Stimulated activated CD4-positive, alpha-beta T cell treated with anti-CD3 and anti-CD28 coated beads, Interleukin-1b, Interleukin-23, amount 100 ng/mL, for 48 hours (primary cell): ENCODE measurements around the gene HIGD1C.
"Not testable (repeated sequence)": the region's sequence is repeated elsewhere in the genome, so short reads cannot be mapped to it uniquely, and the experiment has no call there.

Source experiments
- DNase-seq: peaks from one replicate; pipeline ENCODE4 v3.0.0-alpha.2; 2020

Gene HIGD1C

GRCh38 chr12:50934371-50934851 lies 17.9 kb upstream of the HIGD1C start:
- DNase-seq: no peak

- no peak for DNase-seq
Observed at GRCh38 chr12:50934981-50935807, 17.1 kb upstream of the HIGD1C start.

- no peak for DNase-seq
Observed at GRCh38 chr12:50936821-50937530, 15.4 kb upstream of the HIGD1C start.

DNA sequence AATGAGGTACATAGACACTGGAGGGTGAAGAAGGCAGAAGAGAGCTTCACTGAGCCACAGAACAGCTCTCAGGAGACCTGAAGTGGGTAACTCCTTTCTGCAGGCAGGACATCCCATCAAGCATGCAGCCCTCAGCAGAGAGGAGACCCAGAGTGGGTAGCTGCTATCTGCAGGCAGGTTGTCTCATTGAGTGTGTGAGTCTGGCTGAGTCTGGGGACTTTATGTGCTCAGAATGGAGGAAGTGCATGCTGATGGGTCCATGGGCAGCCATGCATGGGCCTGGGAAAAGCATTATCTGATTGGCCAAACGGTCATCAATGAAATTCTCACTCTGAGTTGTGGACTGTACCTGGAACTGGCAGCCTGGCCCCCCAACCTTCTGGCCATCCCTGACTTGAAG lies 14.7 kb upstream of the HIGD1C start:
- no peak for DNase-seq

- DNase-seq: no peak
Observed at GRCh38 chr12:50947933-50948626, 4.3 kb upstream of the HIGD1C start.

DNA sequence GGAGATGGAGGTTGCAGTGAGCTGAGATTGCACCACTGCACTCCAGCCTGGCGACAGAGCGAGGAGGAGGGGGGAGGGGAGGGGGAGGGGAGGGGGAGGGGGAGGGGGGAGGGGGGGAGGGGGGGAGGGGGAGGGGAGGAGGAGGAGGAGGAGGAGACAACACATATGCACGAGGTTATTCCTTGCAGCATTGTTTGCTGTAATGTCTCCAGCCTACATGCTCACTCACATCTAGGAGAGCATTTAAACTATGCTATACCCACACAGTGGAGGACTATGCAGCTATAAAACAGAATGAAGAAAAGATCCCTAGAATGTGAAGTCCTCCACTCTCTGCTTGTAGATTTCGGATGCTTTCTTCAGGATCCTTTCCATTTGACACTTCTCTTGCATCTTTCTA lies 3.5 kb upstream of the HIGD1C start:
- DNase-seq: no peak

- no peak for DNase-seq
Observed at GRCh38 chr12:50949801-50950302, 2.5 kb upstream of the HIGD1C start.

- no peak for DNase-seq
Observed at GRCh38 chr12:50951112-50951511, 1.2 kb upstream of the HIGD1C start.

- DNase-seq: no peak
Observed at GRCh38 chr12:50953047-50953446, 703 bp downstream of the HIGD1C start.

- DNase-seq: not testable (repeated sequence)
Observed at GRCh38 chr12:50954789-50955188, 2.4 kb downstream of the HIGD1C start.

- DNase-seq: no peak
Observed at GRCh38 chr12:50955288-50955687, 2.9 kb downstream of the HIGD1C start.

DNA sequence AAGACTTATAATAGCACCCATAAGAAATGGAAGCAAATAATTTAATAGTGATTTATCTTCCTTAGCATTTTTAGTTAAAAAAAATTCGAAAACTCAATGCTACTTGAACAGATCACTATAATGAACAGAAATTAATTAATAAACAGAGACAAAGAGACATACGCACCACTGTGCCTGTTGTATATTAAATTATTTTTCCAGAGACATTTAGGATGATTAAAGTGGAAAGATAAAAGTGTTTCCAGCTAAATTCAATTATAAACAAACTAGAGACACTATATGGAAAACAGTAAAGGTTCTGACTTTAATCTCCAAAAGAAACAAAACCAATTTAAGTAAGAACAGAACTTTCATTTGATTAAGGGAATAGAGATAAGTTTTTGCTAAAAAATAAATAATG lies 3.4 kb downstream of the HIGD1C start:
- no peak for DNase-seq

GRCh38 chr12:50960130-50960529 lies 7.8 kb downstream of the HIGD1C start:
- no peak for DNase-seq

GRCh38 chr12:50961708-50962107 lies 9.4 kb downstream of the HIGD1C start:
- no peak for DNase-seq

- no peak for DNase-seq
Observed at GRCh38 chr12:50964432-50964831, 12.1 kb downstream of the HIGD1C start.

GRCh38 chr12:50971946-50972345 lies 19.6 kb downstream of the HIGD1C start:
- no peak for DNase-seq

DNA sequence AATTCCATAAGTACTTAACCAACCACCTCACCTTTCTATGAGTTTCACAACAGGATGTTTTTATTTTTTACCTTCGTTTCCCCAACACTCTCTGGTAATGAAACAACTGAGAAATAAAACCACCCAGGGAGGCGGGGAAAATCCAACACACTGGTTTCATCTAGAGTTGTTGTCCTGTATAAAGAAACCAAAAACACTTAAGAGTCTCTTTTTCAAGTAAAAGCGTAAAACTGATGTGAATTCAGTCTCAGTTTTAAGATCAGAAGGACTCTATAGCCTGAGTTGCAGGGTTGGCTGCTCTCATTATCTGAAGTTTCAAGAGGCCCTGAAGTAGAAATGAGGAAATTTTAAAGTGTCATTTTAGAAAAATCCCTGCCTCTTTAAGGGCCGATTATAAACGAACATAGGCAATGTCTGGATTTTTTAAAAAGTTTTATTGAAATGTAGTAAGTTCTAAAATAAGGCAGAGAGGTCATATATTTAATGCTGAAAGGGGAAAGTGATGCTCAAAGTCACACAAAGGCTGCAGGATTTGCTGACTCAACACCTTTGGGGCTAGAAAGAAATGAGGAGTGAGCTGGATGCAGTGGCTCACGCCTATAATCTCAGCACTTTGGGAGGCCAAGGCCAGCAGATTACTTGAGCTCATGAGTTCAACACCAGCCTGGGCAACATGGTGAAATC lies 27.2 kb downstream of the HIGD1C start:
- peak; percentile 28 for DNase-seq

- DNase-seq: no peak
Observed at GRCh38 chr12:50980545-50980944, 28.2 kb downstream of the HIGD1C start.

DNA sequence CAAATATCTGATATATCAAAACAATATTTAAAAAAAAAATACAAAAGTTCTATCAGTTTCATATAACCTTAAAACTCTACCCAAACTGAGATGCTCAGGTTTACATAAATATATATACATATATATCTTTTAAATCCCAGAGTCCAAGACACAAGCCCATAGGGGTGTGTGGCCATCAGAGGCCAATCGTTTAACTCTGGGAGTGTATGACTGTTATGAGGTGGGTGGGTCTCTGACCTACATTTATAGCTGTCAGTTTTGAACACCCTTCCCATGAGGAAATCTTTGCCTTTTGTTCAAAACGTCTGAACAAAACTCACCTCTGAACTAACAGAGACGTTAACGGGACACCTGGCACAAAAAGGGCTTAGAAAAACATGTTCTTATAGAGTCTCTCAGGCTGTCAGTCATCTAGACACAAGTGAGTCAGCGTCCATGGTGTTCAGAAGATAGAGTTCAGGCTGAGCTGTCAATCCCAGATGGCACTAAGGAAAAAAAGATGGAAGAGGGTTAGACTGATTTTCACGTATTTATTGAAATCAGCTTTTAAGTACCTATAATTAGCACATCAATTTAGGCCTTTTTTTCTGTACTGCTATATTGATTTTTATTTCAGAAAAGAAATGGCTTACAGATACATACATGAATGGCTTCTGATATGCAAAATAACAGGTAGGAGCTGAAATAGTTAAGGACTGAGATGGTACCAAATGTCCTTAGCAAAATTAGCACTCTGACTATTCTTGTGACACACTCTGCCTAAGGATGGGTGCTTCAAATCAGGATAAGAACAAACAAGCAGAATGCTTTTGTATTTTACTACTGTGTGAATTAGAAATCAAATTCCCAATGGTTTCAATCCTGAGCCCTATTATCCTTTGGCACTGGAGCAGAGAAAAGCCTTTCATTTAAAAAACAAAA lies 29.2 kb downstream of the HIGD1C start:
- no peak for DNase-seq

GRCh38 chr12:50984586-50985298 lies 32.4 kb downstream of the HIGD1C start:
- no peak for DNase-seq

DNA sequence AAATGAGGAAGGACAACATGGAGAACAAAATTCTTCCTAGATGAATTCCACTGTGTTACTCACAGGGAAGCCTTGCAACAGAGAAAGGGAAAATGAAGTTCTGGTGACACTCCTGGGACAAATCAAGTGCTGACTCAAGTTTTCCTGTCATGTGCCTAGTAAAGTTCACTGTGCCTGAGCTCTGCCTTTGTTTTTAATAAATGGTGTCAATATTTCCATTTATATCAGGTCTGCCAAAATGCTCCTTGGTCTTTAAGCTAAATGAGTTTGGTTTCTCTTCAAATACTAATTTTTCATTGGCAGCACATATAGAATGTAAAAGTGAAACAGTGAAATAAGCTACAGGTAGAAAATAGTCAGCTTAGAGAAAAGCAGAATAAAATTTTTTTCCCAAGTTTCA lies 33.0 kb downstream of the HIGD1C start:
- DNase-seq: no peak
